Activated naive CD8-positive, alpha-beta T cell treated with anti-CD3 and anti-CD28 coated beads, Interleukin-2, amount 10 ng/mL, durations not matched to agents 7 days and 5 days (primary cell): Measurements from ENCODE around the gene RPL13. TPM values are rescaled to one million over a fixed set of nuclear protein-coding genes. Genes with fewer than 3 reads are reported as not detected.
A peak's percentile ranks its signal among the peaks of the same experiment; 100 is the strongest.

ENCODE experiments used
- ATAC-seq: fragments of 150-1000 bp; cut with Tn5 transposase; one replicate; pipeline ENCODE4 v1.10.0; 2021; ENCODE audit warnings: low read depth, moderate library complexity
- POLR2A ChIA-PET: fragments of 350-600 bp; sonication (Branson Sonifier 250); formaldehyde crosslinking; loops from one replicate; lab custom pipeline; 2021; ENCODE audit warnings: antibody characterized with exemption; lab: Charles Lee
- DNase-seq: peaks from one replicate; pipeline ENCODE4 v3.0.0; 2021
- H3K27ac Mint-ChIP-seq: one replicate; pipeline ENCODE4 v1.8.0; 2022; ENCODE audit warnings: mild to moderate bottlenecking, mixed read lengths
- H3K27me3 Mint-ChIP-seq: one replicate; pipeline ENCODE4 v1.8.0; 2022; ENCODE audit warnings: mild to moderate bottlenecking, moderate library complexity, mixed read lengths
- H3K36me3 Mint-ChIP-seq: one replicate; pipeline ENCODE4 v1.8.0; 2021; ENCODE audit warnings: mild to moderate bottlenecking, mixed read lengths
- H3K4me1 Mint-ChIP-seq: one replicate; pipeline ENCODE4 v1.8.0; 2021; ENCODE audit warnings: mixed read lengths
- H3K4me3 Mint-ChIP-seq: one replicate; pipeline ENCODE4 v1.8.0; 2022; ENCODE audit warnings: mild to moderate bottlenecking, moderate library complexity, mixed read lengths
- H3K9me3 Mint-ChIP-seq: one replicate; pipeline ENCODE4 v1.8.0; 2021; ENCODE audit warnings: mixed read lengths
- total RNA-seq, 2 experiments: library from RNA; stranded (reverse); gene quantifications; one replicate each; pipeline ENCODE4 v1.2.3, GENCODE V29; 2021

The RPL13 gene
- total RNA-seq = 1,000 to 10,000 TPM; 2,631 to 2,711 TPM

- Mint-ChIP-seq H3K4me3 (peak within 1 kb of the TSS; percentile 98), H3K27me3 (no peaks in the 10 kb centered on the region), H3K36me3 (peaks cover 27% of the 10 kb centered on the region), H3K9me3 (no peaks in the 10 kb centered on the region), H3K4me1 (peaks cover 47% of the 10 kb centered on the region), H3K27ac (peak within 1 kb of the TSS; percentile 97)
- POLR2A ChIA-PET = interaction anchor here (1.2 to 4.4 kb wide), 3 partner anchors 12 to 71 kb away, joined by 3 to 21 read pairs (median 4); partner anchors contain the start of gene SPG7
- peak; percentile 93 for ATAC-seq
- peak; percentile 92 for DNase-seq
Measured at GRCh38 chr16:89560378-89561141, at the start of gene RPL13. TSS of gene RPL13 (plus strand) at chr16:89560682. CDS start at chr16:89560960, 278 bp downstream.

- Mint-ChIP-seq H3K27me3 (no peaks in the 10 kb centered on the region), H3K4me3 (no peak overlapping the region), H3K4me1 (peaks cover 13% of the 10 kb centered on the region), H3K36me3 (peaks cover 14% of the 10 kb centered on the region), H3K27ac (no peak overlapping the region), H3K9me3 (no peaks in the 10 kb centered on the region)
- DNase-seq (no peak), ATAC-seq (no peak)
- POLR2A ChIA-PET = no interaction called here
Measured at GRCh38 chr16:89511374-89511773, 49.1 kb upstream of the RPL13 start.

- no peak overlapping the region for H3K27ac Mint-ChIP-seq
- H3K27me3 Mint-ChIP-seq = no peaks in the 10 kb centered on the region
- POLR2A ChIA-PET = no interaction called here
- ATAC-seq = no peak
- no peaks in the 10 kb centered on the region for H3K9me3 Mint-ChIP-seq
- peaks cover 18% of the 10 kb centered on the region for H3K36me3 Mint-ChIP-seq
- DNase-seq = no peak
- H3K4me3 Mint-ChIP-seq = no peak overlapping the region
- peaks cover 7% of the 10 kb centered on the region for H3K4me1 Mint-ChIP-seq
Measured at GRCh38 chr16:89512453-89512852, 48.0 kb upstream of the RPL13 start.

- Mint-ChIP-seq H3K27me3 (no peaks in the 10 kb centered on the region), H3K4me3 (no peak overlapping the region), H3K27ac (no peak overlapping the region), H3K4me1 (peaks cover 5% of the 10 kb centered on the region), H3K36me3 (peaks cover 24% of the 10 kb centered on the region), H3K9me3 (no peaks in the 10 kb centered on the region)
- DNase-seq = no peak
- no peak for ATAC-seq
- POLR2A ChIA-PET = no interaction called here
Measured at GRCh38 chr16:89517128-89517527, 43.4 kb upstream of the RPL13 start.

- DNase-seq (no peak), ATAC-seq (no peak)
- H3K27me3 Mint-ChIP-seq = no peaks in the 10 kb centered on the region
- no peaks in the 10 kb centered on the region for H3K9me3 Mint-ChIP-seq
- H3K36me3 Mint-ChIP-seq = peaks cover 16% of the 10 kb centered on the region
- no peak overlapping the region for H3K27ac Mint-ChIP-seq
- H3K4me3 Mint-ChIP-seq = no peak overlapping the region
- H3K4me1 Mint-ChIP-seq = peaks cover 2% of the 10 kb centered on the region
- POLR2A ChIA-PET = no interaction called here
Measured at GRCh38 chr16:89519881-89520280, 40.6 kb upstream of the RPL13 start.

- Mint-ChIP-seq H3K27ac (no peak overlapping the region), H3K9me3 (no peaks in the 10 kb centered on the region), H3K4me1 (peaks cover 2% of the 10 kb centered on the region), H3K36me3 (peaks cover 16% of the 10 kb centered on the region), H3K4me3 (no peak overlapping the region), H3K27me3 (no peaks in the 10 kb centered on the region)
- POLR2A ChIA-PET = no interaction called here
- no peak for ATAC-seq
- no peak for DNase-seq
Measured at GRCh38 chr16:89522287-89522686, 38.2 kb upstream of the RPL13 start.

- Mint-ChIP-seq H3K27me3 (no peaks in the 10 kb centered on the region), H3K27ac (no peak overlapping the region), H3K36me3 (peaks cover 10% of the 10 kb centered on the region), H3K9me3 (no peaks in the 10 kb centered on the region), H3K4me3 (no peak overlapping the region), H3K4me1 (no peaks in the 10 kb centered on the region)
- no peak for ATAC-seq
- no peak for DNase-seq
- POLR2A ChIA-PET = no interaction called here
Measured at GRCh38 chr16:89523680-89524344, 36.7 kb upstream of the RPL13 start.

- Mint-ChIP-seq H3K4me1 (no peaks in the 10 kb centered on the region), H3K27me3 (no peaks in the 10 kb centered on the region), H3K4me3 (no peak overlapping the region), H3K36me3 (peaks cover 16% of the 10 kb centered on the region), H3K27ac (no peak overlapping the region), H3K9me3 (no peaks in the 10 kb centered on the region)
- POLR2A ChIA-PET = interaction anchor here (1.3 kb wide), 1 partner anchor 17 kb away, joined by 7 read pairs; the partner anchor contains the start of gene SPG7
- no peak for DNase-seq
- no peak for ATAC-seq
Measured at GRCh38 chr16:89525146-89525913, 35.2 kb upstream of the RPL13 start.

- ATAC-seq (no peak), DNase-seq (no peak)
- POLR2A ChIA-PET = no interaction called here
- Mint-ChIP-seq H3K4me1 (peaks cover 3% of the 10 kb centered on the region), H3K9me3 (no peaks in the 10 kb centered on the region), H3K36me3 (peaks cover 20% of the 10 kb centered on the region), H3K27me3 (no peaks in the 10 kb centered on the region), H3K27ac (no peak overlapping the region), H3K4me3 (no peak overlapping the region)
Measured at GRCh38 chr16:89529097-89529496, 31.4 kb upstream of the RPL13 start.

GRCh38 chr16:89530401-89531381 lies 29.8 kb upstream of the RPL13 start:
- H3K9me3 Mint-ChIP-seq = no peaks in the 10 kb centered on the region
- H3K27ac Mint-ChIP-seq = no peak overlapping the region
- POLR2A ChIA-PET = no interaction called here
- H3K27me3 Mint-ChIP-seq = no peaks in the 10 kb centered on the region
- peaks cover 24% of the 10 kb centered on the region for H3K36me3 Mint-ChIP-seq
- peaks cover 16% of the 10 kb centered on the region for H3K4me1 Mint-ChIP-seq
- H3K4me3 Mint-ChIP-seq = no peak overlapping the region
- ATAC-seq = no peak
- DNase-seq = no peak

GRCh38 chr16:89531821-89532526 lies 28.5 kb upstream of the RPL13 start:
- DNase-seq = no peak
- POLR2A ChIA-PET = no interaction called here
- peaks cover 16% of the 10 kb centered on the region for H3K4me1 Mint-ChIP-seq
- H3K4me3 Mint-ChIP-seq = no peak overlapping the region
- no peaks in the 10 kb centered on the region for H3K27me3 Mint-ChIP-seq
- no peaks in the 10 kb centered on the region for H3K9me3 Mint-ChIP-seq
- peaks cover 27% of the 10 kb centered on the region for H3K36me3 Mint-ChIP-seq
- ATAC-seq = no peak
- no peak overlapping the region for H3K27ac Mint-ChIP-seq

- Mint-ChIP-seq H3K27me3 (no peaks in the 10 kb centered on the region), H3K9me3 (no peaks in the 10 kb centered on the region), H3K27ac (peak overlapping the region; percentile 86), H3K4me1 (peaks cover 16% of the 10 kb centered on the region), H3K36me3 (peaks cover 18% of the 10 kb centered on the region), H3K4me3 (peak overlapping the region; percentile 57)
- ATAC-seq = peak; percentile 92
- no peak for DNase-seq
- POLR2A ChIA-PET = interaction anchor here (0.6 to 1.8 kb wide), 3 partner anchors 15 to 49 kb away, joined by 3 to 12 read pairs (median 5); no protein-coding TSS in a partner anchor
Measured at GRCh38 chr16:89534252-89534756, 26.2 kb upstream of the RPL13 start.
